Neural crest cell (in vitro differentiated cells): ENCODE results near the gene DUSP22. TPM values are rescaled to one million over a fixed set of nuclear protein-coding genes. Genes with fewer than 3 reads are reported as not detected.

Experiments
- DNase-seq: peaks from one replicate; pipeline ENCODE4 v3.0.0; 2021; ENCODE audit warnings: low read depth, mixed read lengths, low spot score
- H3K27ac Mint-ChIP-seq: one replicate; pipeline ENCODE4 v1.8.0; 2021; ENCODE audit warnings: mild to moderate bottlenecking, mixed read lengths; ENCODE audit not compliant: unreplicated experiment
- H3K27me3 Mint-ChIP-seq: 2 replicates; pipeline ENCODE4 v1.8.0; 2021; ENCODE audit warnings: low read depth, mild to moderate bottlenecking, mixed read lengths
- H3K36me3 Mint-ChIP-seq: 2 replicates; pipeline ENCODE4 v1.8.0; 2021; ENCODE audit warnings: low read depth, mild to moderate bottlenecking, mixed read lengths
- H3K4me1 Mint-ChIP-seq: 2 replicates; pipeline ENCODE4 v1.8.0; 2021; ENCODE audit warnings: mixed read lengths
- H3K4me3 Mint-ChIP-seq: one replicate; pipeline ENCODE4 v1.8.0; 2021; ENCODE audit warnings: mild to moderate bottlenecking, mixed read lengths
- H3K9me3 Mint-ChIP-seq: 2 replicates; pipeline ENCODE4 v1.8.0; 2021; ENCODE audit warnings: mixed read lengths
- total RNA-seq: library from RNA; stranded (reverse); gene quantifications from 2 replicates; pipeline ENCODE4 v1.2.1, GENCODE V29; 2021
- TF ChIP-seq, protein P1 (sequence below): fragments of 200-600 bp; sonication (generic); conservative IDR thresholded peaks from 2 replicates; pipeline ENCODE4 v1.5.0; 2021; ENCODE audit warnings: antibody characterized with exemption, mild to moderate bottlenecking

Gene DUSP22
- total RNA-seq, 1 donor from 2014 or later = 35.1 TPM

DNA sequence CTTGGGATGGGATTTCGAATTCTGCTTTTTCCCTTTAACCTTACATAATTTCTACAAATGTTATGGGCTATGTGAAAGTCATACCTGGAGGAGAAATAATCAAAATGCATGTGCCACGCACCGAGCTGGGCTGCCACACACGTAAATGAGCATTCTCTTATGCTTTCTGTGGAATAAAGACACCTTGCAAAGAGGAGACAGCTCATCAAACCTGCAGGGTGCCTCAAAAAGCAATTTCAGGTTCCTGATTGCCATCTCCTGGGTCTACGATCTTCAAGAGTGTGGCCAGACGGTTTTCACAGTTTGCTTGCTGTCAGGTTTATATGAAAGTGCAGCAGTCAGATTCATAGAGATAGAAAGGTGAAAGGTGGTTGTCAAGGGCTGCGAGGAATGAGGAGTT is 36.6 kb downstream of the DUSP22 start:
- Mint-ChIP-seq H3K36me3 (peaks cover 7% of the 10 kb centered on the region), H3K27ac (no peak overlapping the region), H3K4me3 (no peak overlapping the region), H3K9me3 (no peaks in the 10 kb centered on the region), H3K4me1 (no peaks in the 10 kb centered on the region), H3K27me3 (no peaks in the 10 kb centered on the region)
- no peak for DNase-seq
- TF ChIP-seq, protein P1, sequence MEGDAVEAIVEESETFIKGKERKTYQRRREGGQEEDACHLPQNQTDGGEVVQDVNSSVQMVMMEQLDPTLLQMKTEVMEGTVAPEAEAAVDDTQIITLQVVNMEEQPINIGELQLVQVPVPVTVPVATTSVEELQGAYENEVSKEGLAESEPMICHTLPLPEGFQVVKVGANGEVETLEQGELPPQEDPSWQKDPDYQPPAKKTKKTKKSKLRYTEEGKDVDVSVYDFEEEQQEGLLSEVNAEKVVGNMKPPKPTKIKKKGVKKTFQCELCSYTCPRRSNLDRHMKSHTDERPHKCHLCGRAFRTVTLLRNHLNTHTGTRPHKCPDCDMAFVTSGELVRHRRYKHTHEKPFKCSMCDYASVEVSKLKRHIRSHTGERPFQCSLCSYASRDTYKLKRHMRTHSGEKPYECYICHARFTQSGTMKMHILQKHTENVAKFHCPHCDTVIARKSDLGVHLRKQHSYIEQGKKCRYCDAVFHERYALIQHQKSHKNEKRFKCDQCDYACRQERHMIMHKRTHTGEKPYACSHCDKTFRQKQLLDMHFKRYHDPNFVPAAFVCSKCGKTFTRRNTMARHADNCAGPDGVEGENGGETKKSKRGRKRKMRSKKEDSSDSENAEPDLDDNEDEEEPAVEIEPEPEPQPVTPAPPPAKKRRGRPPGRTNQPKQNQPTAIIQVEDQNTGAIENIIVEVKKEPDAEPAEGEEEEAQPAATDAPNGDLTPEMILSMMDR = no peak

GRCh38 chr6:329888-330691 is 37.8 kb downstream of the DUSP22 start:
- Mint-ChIP-seq H3K4me3 (no peak overlapping the region), H3K4me1 (no peaks in the 10 kb centered on the region), H3K27ac (no peak overlapping the region), H3K27me3 (no peaks in the 10 kb centered on the region), H3K9me3 (no peaks in the 10 kb centered on the region), H3K36me3 (peaks cover 7% of the 10 kb centered on the region)
- no peak for DNase-seq
- TF ChIP-seq, protein P1 = no peak

DNA sequence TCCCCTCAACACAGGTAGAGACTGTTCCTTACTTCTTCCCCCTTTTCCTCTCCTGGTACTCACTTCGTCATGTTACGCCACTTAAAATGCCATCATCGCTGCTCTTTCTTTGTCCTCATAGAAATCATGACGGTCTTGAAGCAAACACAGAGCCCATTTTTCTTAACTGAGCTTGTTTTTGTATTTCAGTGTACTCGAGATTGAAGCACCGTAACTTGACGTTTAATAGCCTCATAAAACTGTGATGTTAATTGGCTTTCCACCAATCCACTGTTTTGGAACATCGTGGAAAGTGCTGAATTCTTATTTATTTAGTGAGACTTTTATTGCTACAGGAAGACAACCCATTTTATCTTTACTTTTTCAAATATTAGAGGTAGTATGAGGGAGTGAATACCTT is 38.7 kb downstream of the DUSP22 start:
- no peak for DNase-seq
- Mint-ChIP-seq H3K36me3 (peaks cover 7% of the 10 kb centered on the region), H3K4me1 (no peaks in the 10 kb centered on the region), H3K9me3 (no peaks in the 10 kb centered on the region), H3K27ac (no peak overlapping the region), H3K27me3 (no peaks in the 10 kb centered on the region), H3K4me3 (no peak overlapping the region)
- TF ChIP-seq, protein P1 = no peak

- no peaks in the 10 kb centered on the region for H3K27me3 Mint-ChIP-seq
These were observed 39.6 kb downstream of the DUSP22 start for GRCh38 chr6:331622-332521.

DNA sequence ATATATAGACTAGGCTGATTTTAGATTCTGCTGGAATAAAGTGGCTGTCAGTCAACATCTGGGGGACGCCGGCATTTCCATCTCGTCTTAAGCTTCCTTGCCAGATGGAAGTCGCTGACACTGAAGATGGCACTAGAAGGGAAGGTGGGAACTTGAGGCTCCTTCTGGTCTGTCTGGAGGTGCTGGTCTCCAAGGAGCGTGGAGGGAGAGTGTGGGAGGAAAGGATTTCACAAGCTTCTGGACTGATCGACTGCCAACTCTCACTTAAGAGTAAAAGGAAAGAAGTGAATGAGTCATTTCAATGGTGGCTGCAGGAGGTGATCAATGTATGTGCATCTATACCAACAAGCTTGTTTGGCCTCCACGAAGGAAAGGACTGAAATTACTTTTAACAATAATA is 40.4 kb downstream of the DUSP22 start:
- Mint-ChIP-seq H3K4me3 (no peak overlapping the region), H3K27ac (no peak overlapping the region), H3K9me3 (no peaks in the 10 kb centered on the region), H3K27me3 (no peaks in the 10 kb centered on the region), H3K4me1 (peaks cover under 1% of the 10 kb centered on the region), H3K36me3 (no peaks in the 10 kb centered on the region)
- TF ChIP-seq, protein P1 = no peak
- DNase-seq = no peak

More at GRCh38 chr6:331622-332521, 39.6 kb downstream of the DUSP22 start:
- no peaks in the 10 kb centered on the region for H3K9me3 Mint-ChIP-seq
- peaks cover 5% of the 10 kb centered on the region for H3K36me3 Mint-ChIP-seq
- no peak overlapping the region for H3K4me3 Mint-ChIP-seq
- TF ChIP-seq, protein P1 = no peak
- no peak overlapping the region for H3K27ac Mint-ChIP-seq
- no peak for DNase-seq
- no peaks in the 10 kb centered on the region for H3K4me1 Mint-ChIP-seq
